Activated naive CD8-positive, alpha-beta T cell (primary cell): Measurements from ENCODE around the gene USP31.
"Not testable (repeated sequence)": the region's sequence is repeated elsewhere in the genome, so short reads cannot be mapped to it uniquely, and the experiment has no call there.

Experiments used
- H3K27ac Mint-ChIP-seq: one replicate; pipeline ENCODE4 v1.8.0; 2021; ENCODE audit warnings: mixed read lengths
- H3K27me3 Mint-ChIP-seq: one replicate; pipeline ENCODE4 v1.8.0; 2021; ENCODE audit warnings: mixed read lengths
- H3K36me3 Mint-ChIP-seq: one replicate; pipeline ENCODE4 v1.8.0; 2021; ENCODE audit warnings: mixed read lengths
- H3K4me1 Mint-ChIP-seq: one replicate; pipeline ENCODE4 v1.8.0; 2021; ENCODE audit warnings: low read depth, mixed read lengths
- H3K4me3 Mint-ChIP-seq: one replicate; pipeline ENCODE4 v1.8.0; 2021; ENCODE audit warnings: mild to moderate bottlenecking, mixed read lengths
- H3K9me3 Mint-ChIP-seq: one replicate; pipeline ENCODE4 v1.8.0; 2021; ENCODE audit warnings: low read depth, mixed read lengths

USP31 gene

GRCh38 chr16:23104032-23104955, 45.0 kb downstream of the USP31 start:
- H3K27me3 Mint-ChIP-seq = no peaks in the 10 kb centered on the region
- no peaks in the 10 kb centered on the region for H3K9me3 Mint-ChIP-seq
- H3K4me3 Mint-ChIP-seq = no peak overlapping the region
- no peaks in the 10 kb centered on the region for H3K4me1 Mint-ChIP-seq
- H3K36me3 Mint-ChIP-seq = peaks cover 33% of the 10 kb centered on the region
- H3K27ac Mint-ChIP-seq = no peak overlapping the region

- Mint-ChIP-seq H3K9me3 (no peaks in the 10 kb centered on the region), H3K36me3 (peaks cover 36% of the 10 kb centered on the region), H3K27me3 (no peaks in the 10 kb centered on the region), H3K4me1 (no peaks in the 10 kb centered on the region), H3K27ac (no peak overlapping the region), H3K4me3 (no peak overlapping the region)
Measured at GRCh38 chr16:23103603-23104002, 45.6 kb downstream of the USP31 start.

- peaks cover 16% of the 10 kb centered on the region for H3K4me1 Mint-ChIP-seq
- H3K4me3 Mint-ChIP-seq = no peak overlapping the region
- no peaks in the 10 kb centered on the region for H3K9me3 Mint-ChIP-seq
- peaks cover 29% of the 10 kb centered on the region for H3K36me3 Mint-ChIP-seq
- H3K27me3 Mint-ChIP-seq = no peaks in the 10 kb centered on the region
- H3K27ac Mint-ChIP-seq = no peak overlapping the region
Measured at GRCh38 chr16:23101012-23101550, 48.2 kb downstream of the USP31 start.

GRCh38 chr16:23096450-23096849, 52.8 kb downstream of the USP31 start:
- Mint-ChIP-seq H3K4me1 (peaks cover 33% of the 10 kb centered on the region), H3K4me3 (peak overlapping the region; percentile 62), H3K36me3 (peaks cover 37% of the 10 kb centered on the region), H3K27ac (peak overlapping the region; percentile 84)
- H3K27me3 Mint-ChIP-seq, H3K9me3 Mint-ChIP-seq: not testable (repeated sequence)

DNA sequence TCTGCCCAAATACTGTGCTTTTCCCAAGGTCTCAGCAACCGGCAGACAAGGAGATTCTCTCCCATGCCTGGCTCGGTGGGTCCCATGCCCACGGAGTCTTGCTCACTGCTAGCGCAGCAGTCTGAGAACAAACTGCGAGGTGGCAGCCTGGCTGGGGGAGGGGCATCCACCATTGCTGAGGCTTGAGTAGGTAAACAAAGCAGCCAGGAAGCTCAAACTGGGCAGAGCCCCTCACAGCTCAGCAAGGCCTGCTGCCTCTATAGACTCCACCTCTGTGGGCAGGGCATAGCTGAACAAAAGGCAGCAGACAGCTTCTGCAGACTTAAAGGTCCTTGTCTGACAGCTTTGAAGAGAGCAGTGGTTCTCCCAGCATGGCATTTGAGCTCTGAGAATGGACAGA, 55.1 kb downstream of the USP31 start:
- peaks cover 31% of the 10 kb centered on the region for H3K36me3 Mint-ChIP-seq
- not testable (repeated sequence) for H3K27ac Mint-ChIP-seq, H3K4me3 Mint-ChIP-seq, H3K9me3 Mint-ChIP-seq, H3K27me3 Mint-ChIP-seq
- H3K4me1 Mint-ChIP-seq = peaks cover 33% of the 10 kb centered on the region

DNA sequence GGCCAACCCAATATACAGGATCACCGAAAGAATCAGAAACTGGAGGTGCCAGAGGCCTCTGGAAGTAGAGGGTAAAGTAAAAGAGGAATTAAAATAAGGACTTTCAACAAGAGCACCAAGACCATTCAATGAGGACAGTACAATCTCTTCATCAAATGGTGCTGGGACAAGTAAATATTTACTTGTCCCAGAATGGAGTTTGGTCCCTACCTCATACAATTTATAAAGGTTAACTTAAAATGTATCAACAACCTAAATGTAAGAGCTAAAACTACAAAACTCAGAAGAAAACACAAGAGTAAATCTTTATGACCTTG, 56.5 kb downstream of the USP31 start:
- Mint-ChIP-seq H3K4me1 (peaks cover 33% of the 10 kb centered on the region), H3K4me3 (no peak overlapping the region), H3K9me3 (no peaks in the 10 kb centered on the region), H3K27ac (no peak overlapping the region), H3K27me3 (no peaks in the 10 kb centered on the region), H3K36me3 (peaks cover 32% of the 10 kb centered on the region)

- Mint-ChIP-seq H3K4me1 (peaks cover 28% of the 10 kb centered on the region), H3K27me3 (no peaks in the 10 kb centered on the region), H3K27ac (no peak overlapping the region), H3K36me3 (peaks cover 34% of the 10 kb centered on the region), H3K9me3 (no peaks in the 10 kb centered on the region), H3K4me3 (no peak overlapping the region)
Measured at GRCh38 chr16:23092072-23092800, 57.0 kb downstream of the USP31 start.

DNA sequence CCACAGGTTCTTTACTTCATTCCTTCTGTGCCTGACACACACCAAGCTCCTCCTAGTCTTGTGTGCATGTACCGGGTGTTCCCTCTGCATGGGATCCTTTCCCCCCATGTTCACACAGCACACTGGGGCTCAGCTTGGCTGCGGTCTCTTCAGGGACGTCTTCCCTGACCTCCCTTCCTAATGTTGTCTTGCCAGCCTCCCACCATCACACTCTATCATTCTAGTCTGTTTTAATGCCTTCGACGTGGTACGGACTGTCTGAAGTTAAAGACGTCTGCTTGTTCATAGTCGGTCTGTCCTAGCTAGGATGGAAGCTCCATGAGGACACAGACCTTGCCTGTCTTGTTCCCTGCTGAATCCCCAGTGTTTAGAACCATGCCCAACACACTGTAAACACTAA, 60.1 kb downstream of the USP31 start:
- no peaks in the 10 kb centered on the region for H3K27me3 Mint-ChIP-seq
- H3K27ac Mint-ChIP-seq = no peak overlapping the region
- peaks cover 38% of the 10 kb centered on the region for H3K36me3 Mint-ChIP-seq
- no peak overlapping the region for H3K4me3 Mint-ChIP-seq
- no peaks in the 10 kb centered on the region for H3K9me3 Mint-ChIP-seq
- H3K4me1 Mint-ChIP-seq = no peaks in the 10 kb centered on the region

DNA sequence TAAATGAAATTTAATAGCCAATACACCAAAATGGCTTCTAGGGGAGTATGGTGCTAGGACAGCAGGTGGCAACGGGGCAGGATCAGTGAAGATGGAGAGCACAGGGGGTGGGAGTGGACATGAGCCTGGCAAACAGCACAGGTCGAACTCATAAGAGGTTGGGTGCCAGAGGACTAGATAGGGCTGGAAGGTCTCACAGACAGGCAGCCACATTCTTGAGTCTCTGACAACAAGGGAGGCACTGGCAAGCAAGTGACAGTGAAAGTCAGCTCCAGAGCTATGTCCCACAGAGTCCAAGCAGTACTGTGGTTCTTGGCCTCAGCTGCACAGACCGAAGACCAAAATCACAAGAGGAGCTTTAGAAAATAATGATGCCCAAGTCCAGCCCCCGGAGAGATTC, 61.2 kb downstream of the USP31 start:
- Mint-ChIP-seq H3K9me3 (no peaks in the 10 kb centered on the region), H3K4me3 (no peak overlapping the region), H3K27me3 (no peaks in the 10 kb centered on the region), H3K4me1 (no peaks in the 10 kb centered on the region), H3K36me3 (peaks cover 35% of the 10 kb centered on the region), H3K27ac (no peak overlapping the region)

DNA sequence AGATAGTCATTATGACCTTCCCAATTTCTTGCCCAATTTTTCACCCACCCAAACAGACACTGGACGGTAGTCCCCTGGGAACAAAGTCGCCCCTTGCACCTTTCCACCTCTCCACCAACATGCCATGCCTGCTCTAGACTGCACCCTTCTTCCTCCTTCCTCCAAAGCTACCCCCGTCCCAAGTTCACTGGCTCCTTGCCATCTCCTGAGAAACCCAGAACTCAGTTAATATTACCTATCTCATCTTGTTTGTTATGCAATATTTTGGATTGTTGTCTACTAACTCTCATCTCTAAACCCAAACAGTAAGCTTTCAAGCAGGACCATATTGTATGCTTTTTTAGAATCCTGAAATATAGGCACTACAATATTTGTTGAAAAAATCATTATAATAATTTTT, 63.3 kb downstream of the USP31 start:
- no peak overlapping the region for H3K4me3 Mint-ChIP-seq

GRCh38 chr16:23082161-23082788, 67.0 kb downstream of the USP31 start:
- no peaks in the 10 kb centered on the region for H3K9me3 Mint-ChIP-seq
- H3K27me3 Mint-ChIP-seq = no peaks in the 10 kb centered on the region
- peak overlapping the region; percentile 43 for H3K27ac Mint-ChIP-seq
- H3K36me3 Mint-ChIP-seq = peaks cover 34% of the 10 kb centered on the region
- H3K4me1 Mint-ChIP-seq = peaks cover 6% of the 10 kb centered on the region
- H3K4me3 Mint-ChIP-seq = no peak overlapping the region

More for the DNA sequence above, 63.3 kb downstream of the USP31 start:
- Mint-ChIP-seq H3K4me1 (peaks cover 6% of the 10 kb centered on the region), H3K9me3 (no peaks in the 10 kb centered on the region), H3K27me3 (no peaks in the 10 kb centered on the region), H3K36me3 (peaks cover 33% of the 10 kb centered on the region), H3K27ac (no peak overlapping the region)

DNA sequence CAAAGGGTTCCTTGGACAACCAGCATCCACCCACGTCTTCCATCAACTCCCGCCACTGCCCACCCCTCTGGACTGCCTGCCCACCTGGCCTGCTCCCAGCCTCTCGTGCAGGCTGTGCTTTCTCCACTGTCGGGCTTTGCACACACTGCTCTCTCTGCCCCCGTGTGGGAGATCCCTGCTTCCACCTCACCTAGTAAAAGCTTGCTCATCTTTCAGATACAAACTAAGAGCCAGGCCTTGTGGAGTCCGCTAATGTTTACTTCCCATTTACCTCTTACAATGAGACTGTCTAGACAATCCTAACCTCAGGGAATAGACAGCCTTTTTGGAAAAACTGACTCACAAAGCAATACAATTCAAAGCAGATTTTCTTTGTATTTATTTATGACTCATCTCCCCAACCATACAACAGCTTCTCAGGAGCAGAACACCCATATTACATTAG, 67.6 kb downstream of the USP31 start:
- Mint-ChIP-seq H3K27ac (peak overlapping the region; percentile 43), H3K4me3 (no peak overlapping the region), H3K9me3 (no peaks in the 10 kb centered on the region), H3K36me3 (peaks cover 36% of the 10 kb centered on the region), H3K27me3 (no peaks in the 10 kb centered on the region), H3K4me1 (peaks cover 6% of the 10 kb centered on the region)

GRCh38 chr16:23080747-23081146, 68.5 kb downstream of the USP31 start:
- Mint-ChIP-seq H3K36me3 (peaks cover 33% of the 10 kb centered on the region), H3K27ac (no peak overlapping the region), H3K27me3 (no peaks in the 10 kb centered on the region), H3K4me1 (peaks cover 6% of the 10 kb centered on the region), H3K4me3 (no peak overlapping the region), H3K9me3 (no peaks in the 10 kb centered on the region)

DNA sequence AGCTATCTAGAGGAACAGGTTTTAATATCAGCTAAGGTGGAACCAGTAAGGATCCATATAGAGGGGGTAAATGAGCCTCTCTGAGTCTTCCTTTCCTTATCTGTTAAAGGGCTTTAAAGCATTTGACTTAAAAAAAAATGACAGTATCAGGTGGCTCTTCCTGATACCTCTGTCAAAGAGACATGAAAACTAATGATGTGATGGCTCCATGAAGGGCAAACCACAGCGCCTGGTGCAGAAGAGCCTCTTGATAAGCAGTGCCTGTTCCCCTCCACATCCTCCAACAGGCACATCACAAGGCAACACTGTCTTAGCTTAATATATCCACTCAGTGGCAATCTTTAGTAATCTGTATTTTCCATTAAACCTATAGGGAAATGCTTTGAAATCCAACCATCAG, 68.9 kb downstream of the USP31 start:
- Mint-ChIP-seq H3K9me3 (no peaks in the 10 kb centered on the region), H3K27ac (no peak overlapping the region), H3K27me3 (no peaks in the 10 kb centered on the region), H3K4me3 (no peak overlapping the region), H3K4me1 (peaks cover 6% of the 10 kb centered on the region), H3K36me3 (peaks cover 33% of the 10 kb centered on the region)
